MM.1S (cell line): ENCODE results near the gene FIGN.

Experiments used
- DNase-seq: peaks from one replicate; pipeline ENCODE4 v3.0.0-alpha.2; 2015
- H2AFZ ChIP-seq: fragments of 300-600 bp; sonication (generic); 2 replicates; pipeline ENCODE4 v1.6.0; 2016; ENCODE audit warnings: antibody characterized with exemption, low read length
- H3F3A ChIP-seq: fragments of 300-600 bp; sonication (generic); 2 replicates; pipeline ENCODE4 v1.6.1; 2016; ENCODE audit warnings: mild to moderate bottlenecking, antibody characterized with exemption, low read length, moderate library complexity, mixed read lengths; ENCODE audit not compliant: insufficient read depth
- H3K27ac ChIP-seq: fragments of 300-600 bp; sonication (generic); 2 replicates; pipeline ENCODE4 v1.5.1; 2016; ENCODE audit warnings: mild to moderate bottlenecking, low read length
- H3K27me3 ChIP-seq: fragments of 300-600 bp; sonication (generic); replicated peaks from 2 replicates; pipeline ENCODE4 v1.6.0; 2016; ENCODE audit warnings: low read length; ENCODE audit not compliant: insufficient read depth
- H3K36me3 ChIP-seq: fragments of 300-600 bp; sonication (generic); replicated peaks from 2 replicates; pipeline ENCODE4 v1.6.1; 2016; ENCODE audit warnings: mild to moderate bottlenecking, low read length, mixed read lengths; ENCODE audit not compliant: insufficient read depth
- H3K4me1 ChIP-seq: fragments of 300-600 bp; sonication (generic); 2 replicates; pipeline ENCODE4 v1.6.1; 2016; ENCODE audit warnings: low read length, mixed read lengths
- H3K4me2 ChIP-seq: fragments of 300-600 bp; sonication (generic); 2 replicates; pipeline ENCODE4 v1.6.0; 2016; ENCODE audit warnings: low read depth, low read length
- H3K4me3 ChIP-seq: fragments of 300-600 bp; sonication (generic); 2 replicates; pipeline ENCODE4 v1.5.1; 2016; ENCODE audit warnings: low read length, mixed read lengths
- H3K79me2 ChIP-seq: fragments of 300-600 bp; sonication (generic); 2 replicates; pipeline ENCODE4 v1.6.1; 2016; ENCODE audit warnings: mixed run types, low read length, mixed read lengths
- H3K9ac ChIP-seq: fragments of 300-600 bp; sonication (generic); 2 replicates; pipeline ENCODE4 v1.6.1; 2016; ENCODE audit warnings: low read length, mixed read lengths
- H3K9me2 ChIP-seq: fragments of 300-600 bp; sonication (generic); replicated peaks from 2 replicates; pipeline ENCODE4 v1.6.1; 2016; ENCODE audit warnings: mild to moderate bottlenecking, low read length, mixed read lengths; ENCODE audit not compliant: insufficient read depth
- H3K9me3 ChIP-seq: fragments of 300-600 bp; sonication (generic); replicated peaks from 2 replicates; pipeline ENCODE4 v1.6.1; 2016; ENCODE audit warnings: mild to moderate bottlenecking, low read length, mixed read lengths; ENCODE audit not compliant: insufficient read depth
- H4K20me1 ChIP-seq: fragments of 300-600 bp; sonication (generic); 2 replicates; pipeline ENCODE4 v1.6.1; 2016; ENCODE audit warnings: mild to moderate bottlenecking, low read length, moderate library complexity, mixed read lengths; ENCODE audit not compliant: insufficient read depth
- CTCF ChIP-seq: fragments of 300-600 bp; sonication (generic); IDR thresholded peaks from 2 replicates; pipeline ENCODE4 v1.5.1; 2016; ENCODE audit warnings: antibody characterized with exemption, low read length, mixed read lengths
- EZH2 ChIP-seq: fragments of 300-600 bp; sonication (generic); optimal IDR thresholded peaks from 2 replicates; pipeline ENCODE3; 2017; ENCODE audit warnings: low read depth, mild to moderate bottlenecking, antibody characterized with exemption, low read length, mixed read lengths
- EZH2phosphoT487 ChIP-seq: fragments of 300-600 bp; sonication (generic); IDR thresholded peaks from 2 replicates; pipeline ENCODE4 v1.6.1; 2018; ENCODE audit warnings: antibody characterized with exemption, low read length

The FIGN gene

GRCh38 chr2:163637871-163638270 is 97.9 kb downstream of the FIGN start:
- TF ChIP-seq EZH2phosphoT487 (no peak), EZH2 (no peak), CTCF (no peak)
- Histone ChIP-seq H3K9me2 (no peaks in the 10 kb centered on the region), H3K4me3 (no peak overlapping the region), H3F3A (no peaks in the 10 kb centered on the region), H3K4me1 (no peaks in the 10 kb centered on the region), H3K27ac (no peak overlapping the region), H2AFZ (no peak overlapping the region), H4K20me1 (no peaks in the 10 kb centered on the region), H3K9me3 (no peaks in the 10 kb centered on the region), H3K27me3 (no peaks in the 10 kb centered on the region), H3K4me2 (no peak overlapping the region), H3K9ac (no peak overlapping the region), H3K79me2 (no peaks in the 10 kb centered on the region), H3K36me3 (no peaks in the 10 kb centered on the region)
- DNase-seq = no peak

GRCh38 chr2:163633291-163633690 is 102.5 kb downstream of the FIGN start:
- Histone ChIP-seq H3K4me2 (no peak overlapping the region), H3K36me3 (no peaks in the 10 kb centered on the region), H3K9ac (no peak overlapping the region), H3K27ac (no peak overlapping the region), H3K4me1 (no peaks in the 10 kb centered on the region), H4K20me1 (no peaks in the 10 kb centered on the region), H3K4me3 (no peak overlapping the region), H3K79me2 (no peaks in the 10 kb centered on the region), H3K9me3 (no peaks in the 10 kb centered on the region), H3K9me2 (no peaks in the 10 kb centered on the region), H2AFZ (no peak overlapping the region), H3K27me3 (no peaks in the 10 kb centered on the region), H3F3A (no peaks in the 10 kb centered on the region)
- DNase-seq = no peak
- TF ChIP-seq EZH2phosphoT487 (no peak), EZH2 (no peak), CTCF (no peak)

GRCh38 chr2:163630836-163631235 is 105.0 kb downstream of the FIGN start:
- Histone ChIP-seq H3K79me2 (no peaks in the 10 kb centered on the region), H3K4me3 (no peak overlapping the region), H3K9ac (no peak overlapping the region), H3K4me1 (no peaks in the 10 kb centered on the region), H2AFZ (no peak overlapping the region), H3K36me3 (no peaks in the 10 kb centered on the region), H3K27ac (no peak overlapping the region), H3K9me3 (no peaks in the 10 kb centered on the region), H3F3A (no peaks in the 10 kb centered on the region), H3K9me2 (no peaks in the 10 kb centered on the region), H4K20me1 (no peaks in the 10 kb centered on the region), H3K4me2 (no peak overlapping the region), H3K27me3 (no peaks in the 10 kb centered on the region)
- DNase-seq = no peak
- TF ChIP-seq EZH2phosphoT487 (no peak), CTCF (no peak), EZH2 (no peak)
